HG03095 (cell line): Measurements from ENCODE around the gene ADPGK.

Source experiments
- ATAC-seq: cut with Tn5 transposase; IDR thresholded peaks from one replicate; pipeline ENCODE4 v1.9.1; 2021; ENCODE audit warnings: moderate library complexity; ENCODE audit not compliant: unreplicated experiment

Gene ADPGK

GRCh38 chr15:72790302-72790910 is 6.8 kb upstream of the ADPGK start:
- no peak for ATAC-seq

DNA sequence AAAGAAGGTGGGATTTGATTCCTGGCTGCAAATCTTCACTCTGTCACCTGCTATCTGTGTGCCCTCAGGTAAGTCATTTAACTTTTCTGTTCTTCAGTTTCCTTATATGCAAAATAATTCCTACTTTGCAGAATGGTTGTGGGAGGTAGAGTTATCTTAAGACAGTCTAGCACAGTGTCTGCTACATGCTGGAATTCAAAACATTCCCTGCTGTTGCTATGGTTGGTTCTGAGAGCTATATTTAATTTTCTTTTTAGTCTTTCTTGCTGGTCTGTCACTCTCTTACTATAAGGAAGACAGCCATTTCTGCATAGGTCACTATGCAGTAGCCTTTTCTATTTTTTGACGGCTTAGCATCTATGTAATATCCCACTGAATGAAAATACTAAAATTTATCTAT is 4.0 kb upstream of the ADPGK start:
- no peak for ATAC-seq

DNA sequence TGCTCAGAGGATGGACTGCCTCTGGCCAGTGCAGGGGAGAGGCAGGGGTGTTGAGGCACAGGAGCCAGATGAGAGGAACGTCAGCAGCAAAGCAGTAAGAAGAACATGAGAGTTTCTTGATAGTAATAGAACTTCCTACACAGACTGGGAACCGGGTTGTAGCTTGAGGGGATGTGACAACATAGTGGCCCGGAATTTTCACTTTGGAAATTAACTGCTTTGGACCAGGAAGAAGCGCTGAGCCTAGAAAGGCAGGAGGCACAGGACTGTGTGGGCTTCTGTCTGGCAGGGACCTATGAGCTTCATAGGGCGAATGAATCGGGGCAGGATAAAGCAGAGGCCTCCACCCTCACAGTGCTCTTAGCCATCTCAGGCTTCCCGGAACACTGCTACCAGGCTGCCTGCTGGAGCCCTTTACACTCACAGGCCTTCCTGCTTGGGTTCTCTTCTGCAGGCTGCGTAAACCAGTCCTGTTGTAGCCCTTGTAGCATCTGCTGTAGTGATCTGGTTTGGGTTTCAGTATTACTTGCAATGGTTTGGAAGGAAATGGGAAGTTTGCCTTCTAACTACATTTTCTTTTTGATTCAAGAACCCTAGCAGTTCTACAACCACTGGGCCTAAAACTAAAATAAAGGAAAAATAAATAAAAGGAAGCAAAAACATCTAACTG is 3.3 kb upstream of the ADPGK start:
- ATAC-seq: no peak

DNA sequence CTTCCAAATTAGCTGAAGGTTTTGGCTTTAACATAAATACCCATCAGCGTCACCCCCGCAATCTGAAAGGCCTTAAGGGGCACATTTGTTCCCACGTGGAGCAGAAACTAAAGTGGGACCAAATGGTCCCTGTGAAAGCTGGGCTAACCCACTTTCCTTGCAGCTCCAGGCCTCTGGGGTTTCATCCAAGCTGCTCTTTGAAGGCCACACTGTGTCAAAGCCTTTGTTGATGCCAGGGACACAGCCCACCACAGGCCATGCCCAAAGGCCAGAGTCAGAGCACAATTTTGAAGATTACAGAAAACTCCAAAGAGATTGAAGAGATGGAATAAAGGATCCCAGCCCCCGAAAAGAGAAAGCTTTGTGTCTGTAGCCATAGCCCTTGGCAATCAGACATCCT is 2.7 kb upstream of the ADPGK start:
- ATAC-seq: no peak

DNA sequence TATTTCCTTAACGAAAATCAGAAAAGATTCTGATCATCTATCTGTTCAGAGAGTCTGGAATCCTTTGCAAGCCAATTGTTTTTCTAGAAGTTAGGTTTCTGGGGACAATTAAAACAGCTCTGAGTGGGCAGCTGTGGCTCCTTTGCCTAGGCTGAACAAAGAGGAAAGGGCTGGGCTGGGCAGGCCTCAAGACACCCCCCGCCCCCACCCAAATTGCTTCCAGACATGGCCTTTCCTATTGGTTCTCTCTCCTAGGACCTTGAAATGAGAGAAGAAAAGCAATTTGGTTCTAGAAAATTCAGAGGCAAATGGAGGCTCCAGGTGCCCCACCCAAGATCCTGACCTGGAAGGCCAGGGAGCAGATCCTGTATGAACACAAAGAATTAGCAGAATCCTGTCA is 2.3 kb upstream of the ADPGK start:
- no peak for ATAC-seq

- ATAC-seq: no peak
Measured at GRCh38 chr15:72785432-72785831, 1.9 kb upstream of the ADPGK start.

DNA sequence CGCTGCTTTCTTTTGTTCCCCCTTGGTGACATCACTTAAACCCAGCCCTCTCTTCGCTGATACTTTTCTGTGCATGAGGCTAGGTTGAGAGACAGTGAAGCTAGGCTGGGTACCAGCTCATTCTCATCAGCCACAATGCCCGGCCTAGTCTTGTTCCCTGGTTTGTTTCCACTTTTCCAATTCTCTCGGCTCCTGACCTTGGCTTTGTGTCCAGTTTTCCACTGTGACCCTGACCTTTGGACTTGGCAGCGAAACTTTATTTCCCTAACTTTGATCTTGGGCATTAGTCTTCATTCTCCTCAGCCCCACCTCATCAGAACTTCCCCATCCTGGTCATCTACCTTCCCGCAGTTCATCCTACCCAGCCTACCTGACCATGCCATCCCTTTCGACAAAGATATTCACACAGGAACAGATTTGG is 908 bp upstream of the ADPGK start:
- no peak for ATAC-seq

DNA sequence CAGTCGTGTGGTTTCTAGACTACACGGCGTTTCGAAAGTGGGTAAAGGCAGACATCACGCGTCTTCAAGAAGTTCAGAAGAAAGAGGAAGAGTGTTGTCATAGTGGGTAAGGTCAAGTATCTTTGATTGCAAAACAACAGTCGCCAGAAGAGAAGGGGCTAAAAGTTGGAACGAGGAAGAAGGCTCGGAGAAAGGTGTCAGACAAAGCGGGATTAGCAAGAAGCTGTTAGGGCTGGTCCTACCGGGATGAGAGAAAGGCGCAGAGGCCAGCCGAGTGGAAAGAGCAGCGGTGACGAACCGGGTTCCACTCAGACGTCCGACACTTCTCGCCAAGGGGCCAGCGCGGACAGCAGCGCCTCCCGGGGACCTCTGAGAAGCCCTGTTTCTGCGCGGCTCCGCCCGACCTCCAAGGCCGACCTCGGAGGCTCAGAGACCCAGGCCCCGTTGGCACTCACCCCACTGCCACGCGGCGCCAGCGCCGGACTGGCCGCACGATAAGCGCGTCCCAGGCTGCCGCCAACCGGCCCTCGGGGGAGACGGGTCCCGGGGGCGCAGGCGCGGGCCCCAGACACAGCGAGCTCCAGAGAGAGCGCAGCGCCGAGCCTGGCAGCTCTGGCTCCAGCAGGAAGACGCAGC is 436 bp downstream of the ADPGK start:
- peak; percentile 27 for ATAC-seq

GRCh38 chr15:72782274-72783003 is 1.1 kb downstream of the ADPGK start:
- no peak for ATAC-seq

- ATAC-seq: no peak
Measured at GRCh38 chr15:72781631-72782030, 1.9 kb downstream of the ADPGK start.

DNA sequence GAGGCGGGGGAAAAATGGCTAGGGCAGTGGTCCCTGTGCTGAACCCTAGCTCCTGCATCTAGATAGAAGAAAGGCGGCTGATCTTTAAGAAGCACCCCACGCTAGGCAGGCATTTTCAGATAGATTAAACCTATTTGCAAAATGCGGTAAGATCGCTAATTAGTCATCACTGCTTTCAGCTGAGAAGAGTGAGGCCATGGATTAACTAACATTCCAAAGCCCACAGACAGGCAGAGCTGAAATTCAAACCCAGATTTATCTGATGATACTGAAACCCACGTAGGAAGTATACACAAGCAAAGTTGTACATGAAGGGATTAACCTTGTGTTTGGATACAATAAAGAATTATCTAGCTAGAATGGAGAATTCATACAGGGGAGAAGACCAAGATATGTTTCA is 4.8 kb downstream of the ADPGK start:
- no peak for ATAC-seq

- ATAC-seq: no peak
Measured at GRCh38 chr15:72774696-72775383, 8.7 kb downstream of the ADPGK start.

- ATAC-seq: no peak
Measured at GRCh38 chr15:72771329-72771725, 12.2 kb downstream of the ADPGK start.

DNA sequence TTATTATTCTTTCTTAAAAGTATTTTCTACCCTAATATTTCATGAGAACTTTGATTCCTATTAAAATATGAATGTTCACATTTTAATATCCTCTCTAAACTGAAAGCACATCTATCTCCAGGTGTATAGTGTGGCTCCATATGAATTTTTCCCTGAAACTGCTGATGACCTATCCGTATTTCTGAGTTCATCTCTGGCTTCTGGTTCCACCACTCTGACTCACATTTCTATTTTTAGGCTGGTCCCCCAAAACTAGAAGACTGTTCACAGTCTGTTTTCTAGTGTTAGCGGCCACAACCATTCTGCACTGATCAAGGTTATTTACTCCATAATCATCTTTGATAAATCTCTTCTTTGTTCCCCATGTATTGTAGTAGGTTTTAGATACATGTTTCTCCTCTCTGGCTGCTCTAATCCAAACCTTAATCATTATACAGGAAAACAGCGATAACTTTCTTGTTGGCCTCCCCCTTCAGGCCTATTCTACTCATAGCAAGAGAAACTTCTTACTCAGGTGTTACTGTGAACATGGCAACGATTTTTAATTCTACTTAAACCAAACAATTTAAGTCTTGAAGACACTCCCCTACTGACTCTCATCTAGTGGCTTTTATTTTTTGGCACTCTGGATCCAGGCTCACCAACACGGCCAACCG is 12.8 kb downstream of the ADPGK start:
- ATAC-seq: no peak

DNA sequence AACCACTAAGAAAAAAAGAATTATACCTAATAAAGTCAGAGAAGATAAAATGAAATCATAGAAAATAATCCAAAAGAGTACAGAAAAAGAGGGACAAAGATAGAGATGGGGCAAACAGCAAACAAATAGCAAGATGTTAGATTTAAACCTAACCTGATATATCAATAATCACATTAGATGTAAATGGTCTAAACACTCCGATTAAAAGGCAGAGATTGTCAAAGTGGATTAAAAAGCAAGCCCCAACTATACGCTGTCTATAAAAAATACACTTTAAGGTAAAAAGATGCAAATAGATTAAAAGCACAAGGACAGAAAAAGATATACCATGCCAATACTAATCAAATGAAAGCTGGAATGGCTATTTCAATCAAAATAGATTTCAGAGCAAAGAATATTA is 16.8 kb downstream of the ADPGK start:
- ATAC-seq: no peak

DNA sequence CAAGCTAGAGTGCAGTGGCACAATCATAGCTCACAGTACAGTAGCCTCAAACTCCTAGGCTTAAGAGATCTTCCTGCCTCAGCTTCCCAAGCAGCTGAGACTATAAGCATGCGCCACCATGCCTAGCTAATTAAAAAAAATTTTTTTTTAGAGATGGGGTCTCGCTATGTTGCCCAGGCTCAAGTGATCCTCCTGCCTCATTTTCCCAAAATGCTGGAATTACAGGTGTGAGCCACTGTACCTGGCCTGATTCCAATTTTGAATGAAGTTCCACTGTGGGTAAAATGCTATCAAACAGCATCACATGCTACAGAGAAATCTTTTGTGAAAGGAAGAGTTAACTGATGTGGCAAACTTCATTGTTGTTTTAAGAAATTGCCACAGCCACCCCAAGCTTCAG is 17.5 kb downstream of the ADPGK start:
- ATAC-seq: no peak

DNA sequence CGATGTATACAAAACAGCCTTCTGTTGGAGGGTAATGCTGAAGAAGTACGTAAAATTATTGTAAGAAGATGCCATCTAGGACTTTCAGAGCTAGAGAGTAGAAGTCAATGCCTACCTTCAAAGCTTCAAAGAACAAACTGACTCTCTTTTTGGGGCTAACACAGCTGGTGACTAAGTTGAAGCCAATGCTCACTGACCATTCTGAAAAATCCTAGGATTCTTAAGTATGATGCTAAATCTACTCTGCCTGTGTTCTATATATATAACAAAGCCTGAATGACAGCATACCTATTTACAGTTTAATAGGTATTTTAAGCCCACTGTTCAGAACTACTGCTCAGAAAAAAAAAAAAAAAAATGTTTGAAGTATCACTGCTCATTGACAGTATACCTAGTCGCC is 18.9 kb downstream of the ADPGK start:
- no peak for ATAC-seq

GRCh38 chr15:72760590-72761260 is 22.8 kb downstream of the ADPGK start:
- no peak for ATAC-seq

DNA sequence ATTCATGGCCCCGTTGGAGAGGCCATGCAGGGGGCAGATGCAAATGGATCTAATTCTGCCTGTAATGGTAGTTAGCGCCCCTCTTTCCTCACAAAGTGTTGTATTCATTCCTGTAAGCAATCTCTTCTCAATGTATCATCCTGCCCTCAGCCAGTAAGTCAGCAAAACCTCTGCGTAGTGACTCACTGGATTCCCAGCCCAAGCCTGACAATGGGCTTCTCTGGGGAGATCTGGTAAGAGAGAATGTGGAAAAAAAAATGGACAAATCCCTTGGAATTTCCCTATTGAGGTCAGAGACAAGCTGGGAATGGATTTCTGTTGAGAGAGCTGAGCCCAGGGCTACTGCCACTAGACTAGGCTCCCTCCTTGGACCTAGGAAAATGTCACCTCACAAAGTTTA is 25.4 kb downstream of the ADPGK start:
- no peak for ATAC-seq

GRCh38 chr15:72754096-72754495 is 29.5 kb downstream of the ADPGK start:
- ATAC-seq: no peak
